OCI-LY7 (cell line): ENCODE measurements around the gene AGA.

Experiments used
- CTCF ChIP-seq: fragments of 200-600 bp; sonication (generic); conservative IDR thresholded peaks from 2 replicates; pipeline ENCODE4 v1.5.1; 2014; ENCODE audit warnings: mild to moderate bottlenecking, antibody characterized with exemption, low read length, moderate library complexity, mixed read lengths
- EZH2phosphoT487 ChIP-seq: fragments of 200-600 bp; sonication (generic); IDR thresholded peaks from 2 replicates; pipeline ENCODE4 v1.6.1; 2018; ENCODE audit warnings: low read depth, borderline replicate concordance, mild to moderate bottlenecking, mixed run types, antibody characterized with exemption, low read length, moderate library complexity, mixed read lengths

DNA sequence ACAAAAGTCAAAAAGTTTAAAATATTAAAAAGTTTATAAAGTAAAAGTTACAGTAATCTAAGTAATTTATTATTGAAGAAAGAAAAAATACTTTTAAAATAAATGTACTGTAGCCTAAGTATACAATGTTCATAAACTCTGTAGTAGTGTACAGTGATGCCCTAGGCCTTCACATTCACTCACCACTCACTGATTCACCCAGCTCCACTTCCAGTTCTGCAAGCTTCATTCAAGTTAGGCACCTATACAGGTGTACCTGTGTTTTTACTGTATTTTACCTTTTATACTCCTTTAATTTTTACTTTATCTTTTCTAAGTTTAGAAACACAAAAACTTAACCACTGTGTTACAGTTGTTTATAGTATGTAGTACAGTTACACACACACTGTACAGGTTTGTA, 40.1 kb upstream of the AGA start:
- TF ChIP-seq CTCF: no peak
- TF ChIP-seq EZH2phosphoT487: no peak
